ENCODE results near the gene CDK5. TPM values are rescaled to one million over a fixed set of nuclear protein-coding genes. Genes with fewer than 3 reads are reported as not detected.

The CDK5 gene
- polyA plus RNA-seq, 1 donor (not counting 4 experiments of a cell fraction or from before 2014, with no cell fraction given), result 19.3 TPM

GRCh38 chr7:151065516-151065915 is 7.8 kb upstream of the CDK5 start:
- H3K27me3 ChIP-seq (ENCODE audit: control insufficient read depth, extremely low read depth, insufficient read depth, low read length), result no peaks in the 10 kb centered on the region
- peaks cover 22% of the 10 kb centered on the region for H3K4me1 ChIP-seq (ENCODE audit: control insufficient read depth, extremely low read depth, insufficient read depth, low read length)
- H3K4me3 ChIP-seq (ENCODE audit: control insufficient read depth in 2 of 3, extremely low read depth in 1 of 3, insufficient read depth in 2 of 3, low read depth in 1 of 3, low read length in 3 of 3), result no peak overlapping the region
- dilution Hi-C loops (cut with MboI; ENCODE audit: extremely low pct_ligation_motif_present, low sequenced_read_pairs), result no loop called here
- TF ChIP-seq, protein P1, sequence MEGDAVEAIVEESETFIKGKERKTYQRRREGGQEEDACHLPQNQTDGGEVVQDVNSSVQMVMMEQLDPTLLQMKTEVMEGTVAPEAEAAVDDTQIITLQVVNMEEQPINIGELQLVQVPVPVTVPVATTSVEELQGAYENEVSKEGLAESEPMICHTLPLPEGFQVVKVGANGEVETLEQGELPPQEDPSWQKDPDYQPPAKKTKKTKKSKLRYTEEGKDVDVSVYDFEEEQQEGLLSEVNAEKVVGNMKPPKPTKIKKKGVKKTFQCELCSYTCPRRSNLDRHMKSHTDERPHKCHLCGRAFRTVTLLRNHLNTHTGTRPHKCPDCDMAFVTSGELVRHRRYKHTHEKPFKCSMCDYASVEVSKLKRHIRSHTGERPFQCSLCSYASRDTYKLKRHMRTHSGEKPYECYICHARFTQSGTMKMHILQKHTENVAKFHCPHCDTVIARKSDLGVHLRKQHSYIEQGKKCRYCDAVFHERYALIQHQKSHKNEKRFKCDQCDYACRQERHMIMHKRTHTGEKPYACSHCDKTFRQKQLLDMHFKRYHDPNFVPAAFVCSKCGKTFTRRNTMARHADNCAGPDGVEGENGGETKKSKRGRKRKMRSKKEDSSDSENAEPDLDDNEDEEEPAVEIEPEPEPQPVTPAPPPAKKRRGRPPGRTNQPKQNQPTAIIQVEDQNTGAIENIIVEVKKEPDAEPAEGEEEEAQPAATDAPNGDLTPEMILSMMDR (optimal IDR thresholded peaks at IDR 0.05 in 1 of 3, IDR thresholded peaks at IDR 0.05 in 1 of 3, conservative IDR thresholded peaks at IDR 0.05 in 1 of 3; ENCODE audit: extremely low read depth in 1 of 3, insufficient read depth in 2 of 3, low read length in 3 of 3), result no peak
- TF ChIP-seq EZH2 (IDR thresholded peaks at IDR 0.05; ENCODE audit: low read length), result no peak
- no peak overlapping the region for H2AFZ ChIP-seq (ENCODE audit: control insufficient read depth, low read length)
- peaks cover 4% of the 10 kb centered on the region for H3K9me1 ChIP-seq (ENCODE audit: control insufficient read depth, extremely low read depth, insufficient read depth, low read length)
- no peak overlapping the region for H3K4me2 ChIP-seq (ENCODE audit: control insufficient read depth, extremely low read depth, insufficient read depth, low read depth, low read length)
- FAIRE-seq (no peak), DNase-seq (ENCODE audit: low read depth, low spot score) (no peak)
- peaks cover 32 to 35% of the 10 kb centered on the region in 2 experiments for H3K36me3 ChIP-seq (ENCODE audit: control insufficient read depth in 2 of 2, extremely low read depth in 1 of 2, insufficient read depth in 2 of 2, low read length in 2 of 2)
- H4K20me1 ChIP-seq (ENCODE audit: control insufficient read depth, extremely low read depth, insufficient read depth, low read length), result peaks cover 3% of the 10 kb centered on the region
- H3K79me2 ChIP-seq (ENCODE audit: control insufficient read depth, insufficient read depth, low read length), result peaks cover 26% of the 10 kb centered on the region
- no peak overlapping the region for H3K9ac ChIP-seq (ENCODE audit: control insufficient read depth, extremely low read depth, insufficient read depth, low read length)
- H3K9me3 ChIP-seq (ENCODE audit: control insufficient read depth, low read depth, low read length), result no peaks in the 10 kb centered on the region
- no peak overlapping the region for H3K27ac ChIP-seq (ENCODE audit: control insufficient read depth, insufficient read depth, low read length)

GRCh38 chr7:151064993-151065392 is 7.3 kb upstream of the CDK5 start:
- Histone ChIP-seq H3K27ac (ENCODE audit: control insufficient read depth, insufficient read depth, low read length) (no peak overlapping the region), H3K27me3 (ENCODE audit: control insufficient read depth, extremely low read depth, insufficient read depth, low read length) (no peaks in the 10 kb centered on the region), H3K4me1 (ENCODE audit: control insufficient read depth, extremely low read depth, insufficient read depth, low read length) (peaks cover 22% of the 10 kb centered on the region), H3K4me3 (ENCODE audit: control insufficient read depth in 2 of 3, extremely low read depth in 1 of 3, insufficient read depth in 2 of 3, low read depth in 1 of 3, low read length in 3 of 3) (no peak overlapping the region), H3K4me2 (ENCODE audit: control insufficient read depth, extremely low read depth, insufficient read depth, low read depth, low read length) (no peak overlapping the region), H4K20me1 (ENCODE audit: control insufficient read depth, extremely low read depth, insufficient read depth, low read length) (peaks cover 3% of the 10 kb centered on the region), H3K9me3 (ENCODE audit: control insufficient read depth, low read depth, low read length) (no peaks in the 10 kb centered on the region), H3K9ac (ENCODE audit: control insufficient read depth, extremely low read depth, insufficient read depth, low read length) (no peak overlapping the region), H3K9me1 (ENCODE audit: control insufficient read depth, extremely low read depth, insufficient read depth, low read length) (peaks cover 4% of the 10 kb centered on the region), H3K79me2 (ENCODE audit: control insufficient read depth, insufficient read depth, low read length) (peaks cover 31% of the 10 kb centered on the region), H2AFZ (ENCODE audit: control insufficient read depth, low read length) (no peak overlapping the region), H3K36me3 (ENCODE audit: control insufficient read depth in 2 of 2, extremely low read depth in 1 of 2, insufficient read depth in 2 of 2, low read length in 2 of 2) (peaks cover 31 to 32% of the 10 kb centered on the region in 2 experiments)
- dilution Hi-C loops (cut with MboI; ENCODE audit: extremely low pct_ligation_motif_present, low sequenced_read_pairs), result no loop called here
- TF ChIP-seq, protein P1 (optimal IDR thresholded peaks at IDR 0.05 in 1 of 3, IDR thresholded peaks at IDR 0.05 in 1 of 3, conservative IDR thresholded peaks at IDR 0.05 in 1 of 3; ENCODE audit: extremely low read depth in 1 of 3, insufficient read depth in 2 of 3, low read length in 3 of 3), result no peak
- no peak for DNase-seq (ENCODE audit: low read depth, low spot score)
- FAIRE-seq, result no peak

All from keratinocyte (primary cell).